C4-2B (cell line): Measurements from ENCODE around the gene EFNA1.

Experiments
- CTCF ChIP-seq: fragments of 450-650 bp; conservative IDR thresholded peaks from 2 replicates; pipeline ENCODE4 v1.5.1; 2017; ENCODE audit warnings: mild to moderate bottlenecking
- ZFX ChIP-seq: fragments of 450-650 bp; IDR thresholded peaks from 2 replicates; pipeline ENCODE4 v1.6.1; 2017

GRCh38 chr1:155082301-155083051 is 45.2 kb upstream of the EFNA1 start:
- TF ChIP-seq CTCF, result no peak
- no peak for TF ChIP-seq ZFX
